H9 (cell line): ENCODE results near the gene WDR77. TPM values are rescaled to one million over a fixed set of nuclear protein-coding genes. Genes with fewer than 3 reads are reported as not detected.

ENCODE experiments used
- DNase-seq: peaks from one replicate; pipeline ENCODE4 v3.0.0-alpha.2; 2017
- H2AFZ ChIP-seq: one replicate; pipeline ENCODE4 v1.6.1; 2013; ENCODE audit warnings: mild to moderate bottlenecking, low read length, control low read depth, moderate library complexity
- H2AK5ac ChIP-seq: 2 replicates; pipeline ENCODE4 v1.6.1; 2013; ENCODE audit warnings: low read length, control low read depth, mixed read lengths; ENCODE audit not compliant: insufficient read length
- H2BK120ac ChIP-seq: one replicate; pipeline ENCODE4 v1.6.1; 2013; ENCODE audit warnings: low read depth, mild to moderate bottlenecking, low read length, control low read depth, inconsistent platforms; ENCODE audit not compliant: poor library complexity, severe bottlenecking
- H2BK12ac ChIP-seq: 2 replicates; pipeline ENCODE4 v1.6.1; 2013; ENCODE audit warnings: low read length, control low read depth, mixed read lengths, low read depth; ENCODE audit not compliant: insufficient read length
- H2BK15ac ChIP-seq: 2 replicates; pipeline ENCODE4 v1.6.1; 2013; ENCODE audit warnings: low read depth, low read length, control low read depth
- H2BK20ac ChIP-seq: one replicate; pipeline ENCODE4 v1.6.1; 2013; ENCODE audit warnings: low read depth, mild to moderate bottlenecking, low read length, control low read depth, inconsistent platforms; ENCODE audit not compliant: poor library complexity, severe bottlenecking
- H2BK5ac ChIP-seq: 2 replicates; pipeline ENCODE4 v1.6.1; 2013; ENCODE audit warnings: low read length, control low read depth, mixed read lengths; ENCODE audit not compliant: insufficient read length
- H3K14ac ChIP-seq: 2 replicates; pipeline ENCODE4 v1.6.1; 2013; ENCODE audit warnings: low read length, control low read depth; ENCODE audit not compliant: insufficient read depth
- H3K18ac ChIP-seq: 2 replicates; pipeline ENCODE4 v1.6.1; 2013; ENCODE audit warnings: low read depth, mild to moderate bottlenecking, mixed read lengths, low read length, control low read depth; ENCODE audit not compliant: insufficient read length
- H3K23ac ChIP-seq: 2 replicates; pipeline ENCODE4 v1.6.1; 2013; ENCODE audit warnings: low read length, control low read depth, mixed read lengths, low read depth; ENCODE audit not compliant: insufficient read length
- H3K23me2 ChIP-seq: 2 replicates; pipeline ENCODE4 v1.6.1; 2013; ENCODE audit warnings: low read depth, mild to moderate bottlenecking, mixed read lengths, low read length, control low read depth; ENCODE audit not compliant: insufficient read length, poor library complexity, severe bottlenecking
- H3K27ac ChIP-seq: 2 replicates; pipeline ENCODE4 v1.5.1; 2013; ENCODE audit warnings: low read length, control low read depth, mixed read lengths, low read depth; ENCODE audit not compliant: insufficient read length
- H3K27me3 ChIP-seq: 2 replicates; pipeline ENCODE4 v1.6.1; 2013; ENCODE audit warnings: low read length, control low read depth, inconsistent platforms; ENCODE audit not compliant: insufficient read depth
- H3K4ac ChIP-seq: 2 replicates; pipeline ENCODE4 v1.6.1; 2013; ENCODE audit warnings: low read depth, mild to moderate bottlenecking, control low read depth, inconsistent platforms, low read length, moderate library complexity
- H3K4me1 ChIP-seq: 2 replicates; pipeline ENCODE4 v1.6.1; 2013; ENCODE audit warnings: low read length, control low read depth, inconsistent platforms; ENCODE audit not compliant: insufficient read depth
- H3K4me2 ChIP-seq: 2 replicates; pipeline ENCODE4 v1.6.1; 2013; ENCODE audit warnings: low read length, control low read depth, mixed read lengths; ENCODE audit not compliant: insufficient read length, insufficient read depth
- H3K56ac ChIP-seq: 2 replicates; pipeline ENCODE4 v1.6.1; 2013; ENCODE audit warnings: low read depth, mild to moderate bottlenecking, mixed read lengths, low read length, control low read depth; ENCODE audit not compliant: insufficient read length
- H3K79me1 ChIP-seq: 2 replicates; pipeline ENCODE4 v1.6.1; 2013; ENCODE audit warnings: low read depth, mild to moderate bottlenecking, moderate library complexity, low read length, control low read depth, inconsistent platforms; ENCODE audit not compliant: insufficient read depth, poor library complexity, severe bottlenecking
- H3K79me2 ChIP-seq: 2 replicates; pipeline ENCODE4 v1.6.1; 2013; ENCODE audit warnings: low read length, control low read depth, inconsistent platforms; ENCODE audit not compliant: insufficient read depth
- H3K9ac ChIP-seq: 2 replicates; pipeline ENCODE4 v1.6.1; 2013; ENCODE audit warnings: low read length, control low read depth, mixed read lengths; ENCODE audit not compliant: insufficient read length; ENCODE audit errors: extremely low read depth
- H3K9me3 ChIP-seq: one replicate; pipeline ENCODE4 v1.6.1; 2013; ENCODE audit warnings: low read depth, low read length, inconsistent platforms; ENCODE audit not compliant: control insufficient read depth
- H3T11ph ChIP-seq: one replicate; pipeline ENCODE4 v1.6.1; 2013; ENCODE audit warnings: mild to moderate bottlenecking, low read length, control low read depth, inconsistent platforms
- H4K20me1 ChIP-seq: one replicate; pipeline ENCODE4 v1.6.1; 2013; ENCODE audit not compliant: control insufficient read depth, insufficient read length, insufficient read depth
- H4K5ac ChIP-seq: 2 replicates; pipeline ENCODE4 v1.6.1; 2013; ENCODE audit warnings: low read depth, mild to moderate bottlenecking, mixed read lengths, low read length, control low read depth; ENCODE audit not compliant: insufficient read length
- H4K8ac ChIP-seq: replicated peaks from 2 replicates; pipeline ENCODE4 v1.6.1; 2013; ENCODE audit warnings: low read length, control low read depth, mixed read lengths, low read depth; ENCODE audit not compliant: insufficient read length
- H4K91ac ChIP-seq: 2 replicates; pipeline ENCODE4 v1.6.1; 2013; ENCODE audit warnings: low read depth, mild to moderate bottlenecking, moderate library complexity, mixed read lengths, low read length, control low read depth; ENCODE audit not compliant: insufficient read length
- H3K27ac Mint-ChIP-seq, 3 experiments: 2 replicates in 2 of 3; 3 replicates in 1 of 3; pipeline ENCODE4 v1.8.0; 2020 to 2021; ENCODE audit warnings: mixed read lengths in 3 of 3, mild to moderate bottlenecking in 1 of 3, moderate library complexity in 1 of 3
- H3K27me3 Mint-ChIP-seq: 2 replicates; pipeline ENCODE4 v1.8.0; 2021; ENCODE audit warnings: low read depth, mild to moderate bottlenecking, moderate library complexity, mixed read lengths
- H3K36me3 Mint-ChIP-seq, 3 experiments: 2 replicates in 2 of 3; 3 replicates in 1 of 3; pipeline ENCODE4 v1.8.0; 2020 to 2021; ENCODE audit warnings: low read depth in 3 of 3, mixed read lengths in 3 of 3; ENCODE audit not compliant: insufficient read depth in 1 of 3
- H3K4me1 Mint-ChIP-seq, 2 experiments: 2 replicates each; pipeline ENCODE4 v1.8.0; 2020; ENCODE audit warnings: mixed read lengths in 2 of 2
- H3K4me3 Mint-ChIP-seq, 2 experiments: 2 replicates in 1 of 2; 3 replicates in 1 of 2; pipeline ENCODE4 v1.8.0; 2020 to 2021; ENCODE audit warnings: mild to moderate bottlenecking in 2 of 2, mixed read lengths in 2 of 2, moderate library complexity in 1 of 2
- H3K9me3 Mint-ChIP-seq, 2 experiments: 2 replicates in 1 of 2; 3 replicates in 1 of 2; pipeline ENCODE4 v1.8.0; 2020; ENCODE audit warnings: mild to moderate bottlenecking in 2 of 2, mixed read lengths in 2 of 2, moderate library complexity in 1 of 2
- WGBS: extraction: QIAGEN DNeasy Blood & Tissue Kit; methylation state at CpG from one replicate; pipeline ENCODE4 v1.1.7; 2013; ENCODE audit warnings: missing lambda C conversion rate, low lambda C conversion rate, mixed read lengths; ENCODE audit not compliant: insufficient read length; ENCODE audit errors: extremely low coverage; 5-methylcytosine and 5-hydroxymethylcytosine counted together
- total RNA-seq: library from RNA; stranded (reverse); gene quantifications from 2 replicates; pipeline ENCODE4 v1.2.1, GENCODE V29; 2021
- TF ChIP-seq, protein P1 (sequence below): fragments of 200-600 bp; sonication (generic); conservative IDR thresholded peaks from 3 replicates; pipeline ENCODE4 v1.8.0; 2021; ENCODE audit warnings: antibody characterized with exemption, mild to moderate bottlenecking

The WDR77 gene
- total RNA-seq, 1 experiment from 2014 or later, result 70.9 TPM

DNA sequence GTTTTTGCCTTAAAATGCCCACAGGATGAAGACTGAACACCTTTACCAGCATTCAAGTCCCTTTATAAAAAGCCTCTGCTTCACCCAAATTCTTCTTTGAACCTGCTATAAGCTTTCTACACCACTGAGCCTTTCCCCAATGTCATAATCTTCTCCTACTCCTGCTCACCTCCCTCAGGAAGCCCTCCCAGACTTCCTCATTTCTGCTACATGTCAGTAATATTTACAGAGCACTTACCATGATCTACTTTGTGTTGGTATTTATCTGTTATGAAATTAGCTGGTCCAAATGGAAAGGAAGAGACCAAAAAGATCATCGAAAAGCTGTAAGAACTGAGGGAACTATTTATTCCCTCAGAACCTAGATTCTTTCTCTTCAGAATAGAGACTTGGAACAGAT lies 30.0 kb downstream of the WDR77 start:
- Histone ChIP-seq H3K56ac (no peak overlapping the region), H3K23ac (no peak overlapping the region), H3K4me2 (no peak overlapping the region), H2BK15ac (no peak overlapping the region), H3K14ac (no peak overlapping the region), H3K27ac (no peak overlapping the region), H3K4ac (no peak overlapping the region), H3K79me1 (no peaks in the 10 kb centered on the region), H4K20me1 (no peaks in the 10 kb centered on the region), H3K4me1 (no peaks in the 10 kb centered on the region), H3T11ph (no peak overlapping the region), H2BK120ac (no peak overlapping the region), H3K9ac (no peak overlapping the region), H2AK5ac (no peak overlapping the region), H3K18ac (no peak overlapping the region), H3K9me3 (no peaks in the 10 kb centered on the region), H2BK5ac (no peak overlapping the region), H2BK12ac (no peak overlapping the region), H3K27me3 (no peaks in the 10 kb centered on the region), H2BK20ac (no peak overlapping the region), H4K91ac (no peak overlapping the region), H2AFZ (no peak overlapping the region), H4K5ac (no peak overlapping the region), H4K8ac (no peak overlapping the region), H3K23me2 (no peaks in the 10 kb centered on the region), H3K79me2 (no peaks in the 10 kb centered on the region)
- WGBS, result no CpG with 5 or more reads among the region's 1 CpG
- peaks cover 2% of the 10 kb centered on the region for H3K27me3 Mint-ChIP-seq
- H3K4me1 Mint-ChIP-seq, result peaks cover 3 to 7% of the 10 kb centered on the region in 2 experiments
- no peak overlapping the region for H3K4me3 Mint-ChIP-seq
- H3K9me3 Mint-ChIP-seq, result no peaks in the 10 kb centered on the region
- TF ChIP-seq, protein P1, sequence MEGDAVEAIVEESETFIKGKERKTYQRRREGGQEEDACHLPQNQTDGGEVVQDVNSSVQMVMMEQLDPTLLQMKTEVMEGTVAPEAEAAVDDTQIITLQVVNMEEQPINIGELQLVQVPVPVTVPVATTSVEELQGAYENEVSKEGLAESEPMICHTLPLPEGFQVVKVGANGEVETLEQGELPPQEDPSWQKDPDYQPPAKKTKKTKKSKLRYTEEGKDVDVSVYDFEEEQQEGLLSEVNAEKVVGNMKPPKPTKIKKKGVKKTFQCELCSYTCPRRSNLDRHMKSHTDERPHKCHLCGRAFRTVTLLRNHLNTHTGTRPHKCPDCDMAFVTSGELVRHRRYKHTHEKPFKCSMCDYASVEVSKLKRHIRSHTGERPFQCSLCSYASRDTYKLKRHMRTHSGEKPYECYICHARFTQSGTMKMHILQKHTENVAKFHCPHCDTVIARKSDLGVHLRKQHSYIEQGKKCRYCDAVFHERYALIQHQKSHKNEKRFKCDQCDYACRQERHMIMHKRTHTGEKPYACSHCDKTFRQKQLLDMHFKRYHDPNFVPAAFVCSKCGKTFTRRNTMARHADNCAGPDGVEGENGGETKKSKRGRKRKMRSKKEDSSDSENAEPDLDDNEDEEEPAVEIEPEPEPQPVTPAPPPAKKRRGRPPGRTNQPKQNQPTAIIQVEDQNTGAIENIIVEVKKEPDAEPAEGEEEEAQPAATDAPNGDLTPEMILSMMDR, result no peak
- H3K27ac Mint-ChIP-seq, result no peak overlapping the region
- no peaks in the 10 kb centered on the region for H3K36me3 Mint-ChIP-seq
- DNase-seq, result no peak
